ENCODE data around the gene GFOD1. TPM values are rescaled to one million over a fixed set of nuclear protein-coding genes. Genes with fewer than 3 reads are reported as not detected.

GFOD1 gene
- polyA plus RNA-seq, 1 donor from 2014 or later: 7.0 TPM

DNA sequence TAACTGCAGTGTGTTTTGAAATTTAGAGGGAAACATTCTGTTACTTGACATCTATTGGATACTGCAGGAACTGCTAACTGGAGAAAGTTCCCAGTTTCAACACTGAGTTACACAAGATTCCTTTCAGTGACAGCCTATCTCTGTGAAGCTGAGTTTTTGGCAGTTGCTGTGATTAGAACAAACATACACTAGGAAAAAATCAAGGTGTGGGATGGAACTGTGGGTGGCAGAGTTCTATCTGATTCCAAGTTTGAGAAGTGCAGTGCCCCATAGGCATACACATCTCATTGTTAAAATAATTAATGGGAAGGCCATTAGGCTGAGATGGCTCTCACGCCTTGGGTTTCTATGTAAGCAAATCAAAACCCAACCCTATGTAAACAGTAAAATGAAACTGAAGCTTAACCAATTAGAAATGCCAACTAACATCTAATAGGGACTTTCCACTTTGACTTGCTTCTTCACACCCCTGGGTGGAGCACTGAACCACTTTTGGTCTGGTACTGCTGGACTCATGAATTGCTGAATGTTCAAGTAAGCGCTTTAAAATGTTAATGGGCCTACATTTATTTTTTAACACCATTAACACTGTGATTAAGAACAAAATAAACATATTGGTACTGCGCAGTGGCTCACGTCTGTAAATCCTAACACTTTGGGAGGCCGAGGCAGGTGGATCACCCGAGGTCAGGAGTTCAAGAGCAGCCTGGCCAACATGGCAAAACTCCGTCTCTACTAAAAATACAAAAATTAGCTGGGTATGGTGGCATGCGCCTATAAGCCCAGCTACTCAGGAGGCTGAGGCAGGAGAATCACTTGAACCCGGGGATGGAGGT, 103.9 kb downstream of the GFOD1 start:
- Histone ChIP-seq H3K27ac (ENCODE audit: low read length) (no peak overlapping the region), H3K36me3 (ENCODE audit: insufficient read depth, low read length) (no peaks in the 10 kb centered on the region), H3K79me2 (replicated peaks; ENCODE audit: insufficient read depth, low read length) (no peaks in the 10 kb centered on the region), H3K4me2 (ENCODE audit: low read length) (no peak overlapping the region), H4K20me1 (ENCODE audit: insufficient read depth) (no peaks in the 10 kb centered on the region), H3K27me3 (ENCODE audit: insufficient read depth, low read depth, low read length) (no peaks in the 10 kb centered on the region), H3K9me3 (ENCODE audit: low read length) (no peaks in the 10 kb centered on the region), H3K9ac (ENCODE audit: low read length) (no peak overlapping the region), H3F3A (ENCODE audit: insufficient read depth, low read length, poor library complexity, severe bottlenecking) (no peaks in the 10 kb centered on the region), H3K4me3 (ENCODE audit: low read length) (no peak overlapping the region), H2AFZ (ENCODE audit: low read depth, low read length) (no peak overlapping the region), H3K9me2 (ENCODE audit: insufficient read depth, low read length) (no peaks in the 10 kb centered on the region)
- TF ChIP-seq EZH2 (IDR thresholded peaks at IDR 0.05; ENCODE audit: borderline replicate concordance, insufficient read depth, low read length, poor library complexity, severe bottlenecking) (no peak), TAF1 (IDR thresholded peaks at IDR 0.05; ENCODE audit: low read depth) (no peak), SMC3 (conservative IDR thresholded peaks at IDR 0.05; ENCODE audit: poor library complexity) (no peak), EP300 (conservative IDR thresholded peaks at IDR 0.05; ENCODE audit: poor library complexity, severe bottlenecking) (no peak)

DNA sequence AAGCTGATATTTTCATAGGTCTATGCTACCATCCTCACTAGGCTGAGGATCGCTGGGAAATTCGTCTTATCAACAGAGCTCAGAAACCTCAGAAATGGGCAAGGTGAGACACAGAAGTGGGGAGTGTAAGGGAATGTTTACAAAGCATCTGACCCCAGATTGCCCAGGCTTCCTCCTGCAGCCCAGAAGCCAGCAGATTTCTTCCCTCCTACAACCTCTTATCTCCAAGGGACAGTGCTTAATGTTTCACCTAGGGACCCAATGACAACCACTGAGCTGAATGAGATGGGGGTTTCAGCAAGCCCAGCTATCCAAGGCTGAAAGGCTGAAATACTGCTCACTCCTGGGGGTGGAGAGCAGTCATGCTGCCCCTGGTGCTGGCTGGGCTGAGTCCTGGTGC, 106.6 kb downstream of the GFOD1 start:
- H3K9ac ChIP-seq (ENCODE audit: low read length): no peak overlapping the region
- H3K27me3 ChIP-seq (ENCODE audit: insufficient read depth, low read depth, low read length): no peaks in the 10 kb centered on the region
- no peak overlapping the region for H3K4me2 ChIP-seq (ENCODE audit: low read length)
- H3K79me2 ChIP-seq (replicated peaks; ENCODE audit: insufficient read depth, low read length): no peaks in the 10 kb centered on the region
- H3K27ac ChIP-seq (ENCODE audit: low read length): no peak overlapping the region
- H3K36me3 ChIP-seq (ENCODE audit: insufficient read depth, low read length): no peaks in the 10 kb centered on the region
- H2AFZ ChIP-seq (ENCODE audit: low read depth, low read length): no peak overlapping the region
- H3K4me3 ChIP-seq (ENCODE audit: low read length): no peak overlapping the region
- H4K20me1 ChIP-seq (ENCODE audit: insufficient read depth): no peaks in the 10 kb centered on the region
- no peaks in the 10 kb centered on the region for H3K9me2 ChIP-seq (ENCODE audit: insufficient read depth, low read length)
- no peaks in the 10 kb centered on the region for H3F3A ChIP-seq (ENCODE audit: insufficient read depth, low read length, poor library complexity, severe bottlenecking)
- no peaks in the 10 kb centered on the region for H3K9me3 ChIP-seq (ENCODE audit: low read length)
- TF ChIP-seq MXI1 (conservative IDR thresholded peaks at IDR 0.05; ENCODE audit: poor library complexity, severe bottlenecking) (no peak), RAD21 (conservative IDR thresholded peaks at IDR 0.05) (no peak), EP300 (conservative IDR thresholded peaks at IDR 0.05; ENCODE audit: poor library complexity, severe bottlenecking) (no peak), SMC3 (conservative IDR thresholded peaks at IDR 0.05; ENCODE audit: poor library complexity) (no peak), POLR2AphosphoS5 (IDR thresholded peaks at IDR 0.05) (no peak), EZH2 (IDR thresholded peaks at IDR 0.05; ENCODE audit: borderline replicate concordance, insufficient read depth, low read length, poor library complexity, severe bottlenecking) (no peak), TAF1 (IDR thresholded peaks at IDR 0.05; ENCODE audit: low read depth) (no peak)
- TF ChIP-seq, protein P1, sequence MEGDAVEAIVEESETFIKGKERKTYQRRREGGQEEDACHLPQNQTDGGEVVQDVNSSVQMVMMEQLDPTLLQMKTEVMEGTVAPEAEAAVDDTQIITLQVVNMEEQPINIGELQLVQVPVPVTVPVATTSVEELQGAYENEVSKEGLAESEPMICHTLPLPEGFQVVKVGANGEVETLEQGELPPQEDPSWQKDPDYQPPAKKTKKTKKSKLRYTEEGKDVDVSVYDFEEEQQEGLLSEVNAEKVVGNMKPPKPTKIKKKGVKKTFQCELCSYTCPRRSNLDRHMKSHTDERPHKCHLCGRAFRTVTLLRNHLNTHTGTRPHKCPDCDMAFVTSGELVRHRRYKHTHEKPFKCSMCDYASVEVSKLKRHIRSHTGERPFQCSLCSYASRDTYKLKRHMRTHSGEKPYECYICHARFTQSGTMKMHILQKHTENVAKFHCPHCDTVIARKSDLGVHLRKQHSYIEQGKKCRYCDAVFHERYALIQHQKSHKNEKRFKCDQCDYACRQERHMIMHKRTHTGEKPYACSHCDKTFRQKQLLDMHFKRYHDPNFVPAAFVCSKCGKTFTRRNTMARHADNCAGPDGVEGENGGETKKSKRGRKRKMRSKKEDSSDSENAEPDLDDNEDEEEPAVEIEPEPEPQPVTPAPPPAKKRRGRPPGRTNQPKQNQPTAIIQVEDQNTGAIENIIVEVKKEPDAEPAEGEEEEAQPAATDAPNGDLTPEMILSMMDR (IDR thresholded peaks at IDR 0.05; ENCODE audit: poor library complexity, severe bottlenecking): no peak
- TF ChIP-seq, protein P2, sequence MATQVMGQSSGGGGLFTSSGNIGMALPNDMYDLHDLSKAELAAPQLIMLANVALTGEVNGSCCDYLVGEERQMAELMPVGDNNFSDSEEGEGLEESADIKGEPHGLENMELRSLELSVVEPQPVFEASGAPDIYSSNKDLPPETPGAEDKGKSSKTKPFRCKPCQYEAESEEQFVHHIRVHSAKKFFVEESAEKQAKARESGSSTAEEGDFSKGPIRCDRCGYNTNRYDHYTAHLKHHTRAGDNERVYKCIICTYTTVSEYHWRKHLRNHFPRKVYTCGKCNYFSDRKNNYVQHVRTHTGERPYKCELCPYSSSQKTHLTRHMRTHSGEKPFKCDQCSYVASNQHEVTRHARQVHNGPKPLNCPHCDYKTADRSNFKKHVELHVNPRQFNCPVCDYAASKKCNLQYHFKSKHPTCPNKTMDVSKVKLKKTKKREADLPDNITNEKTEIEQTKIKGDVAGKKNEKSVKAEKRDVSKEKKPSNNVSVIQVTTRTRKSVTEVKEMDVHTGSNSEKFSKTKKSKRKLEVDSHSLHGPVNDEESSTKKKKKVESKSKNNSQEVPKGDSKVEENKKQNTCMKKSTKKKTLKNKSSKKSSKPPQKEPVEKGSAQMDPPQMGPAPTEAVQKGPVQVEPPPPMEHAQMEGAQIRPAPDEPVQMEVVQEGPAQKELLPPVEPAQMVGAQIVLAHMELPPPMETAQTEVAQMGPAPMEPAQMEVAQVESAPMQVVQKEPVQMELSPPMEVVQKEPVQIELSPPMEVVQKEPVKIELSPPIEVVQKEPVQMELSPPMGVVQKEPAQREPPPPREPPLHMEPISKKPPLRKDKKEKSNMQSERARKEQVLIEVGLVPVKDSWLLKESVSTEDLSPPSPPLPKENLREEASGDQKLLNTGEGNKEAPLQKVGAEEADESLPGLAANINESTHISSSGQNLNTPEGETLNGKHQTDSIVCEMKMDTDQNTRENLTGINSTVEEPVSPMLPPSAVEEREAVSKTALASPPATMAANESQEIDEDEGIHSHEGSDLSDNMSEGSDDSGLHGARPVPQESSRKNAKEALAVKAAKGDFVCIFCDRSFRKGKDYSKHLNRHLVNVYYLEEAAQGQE (IDR thresholded peaks at IDR 0.05; ENCODE audit: borderline replicate concordance): no peak
